Erythroblast (primary cell): ENCODE measurements around the gene PHOSPHO2.

Experiments
- GATA1 ChIP-seq: IDR thresholded peaks from 2 replicates; pipeline ENCODE4 v1.6.1; 2011; ENCODE audit warnings: low read depth, mild to moderate bottlenecking, control low read depth, low read length, moderate library complexity
- POLR2A ChIP-seq: IDR thresholded peaks from 2 replicates; pipeline ENCODE4 v1.6.1; 2011; ENCODE audit warnings: mild to moderate bottlenecking, low read length

- TF ChIP-seq POLR2A (no peak), GATA1 (no peak)
Observed at GRCh38 chr2:169667583-169667982, 26.7 kb upstream of the PHOSPHO2 start.
